Stomach (tissue), 9 donors: ENCODE measurements around the gene SH3BP4. TPM values are rescaled to one million over a fixed set of nuclear protein-coding genes. Genes with fewer than 3 reads are reported as not detected.

Experiments
- DNase-seq, 2 donors: peaks; one replicate each; pipeline versions ENCODE4 v3.0.0 to v3.0.0-alpha.2; 2013 to 2019
- H3K27ac ChIP-seq, 5 donors: fragments of 200-600 bp in 4 of 5; sonication (generic) in 4 of 5; one replicate each; pipeline ENCODE4 v1.5.1; 2013 to 2019; ENCODE audit warnings: mild to moderate bottlenecking in 1 of 5, moderate library complexity in 1 of 5
- H3K27me3 ChIP-seq, 3 donors: fragments of 200-600 bp; sonication (generic); one replicate each; pipeline ENCODE4 v1.5.1; 2017 to 2019; ENCODE audit warnings: mixed run types in 1 of 3
- H3K36me3 ChIP-seq, 4 donors: fragments of 200-600 bp; sonication (generic); 1 replicate in 3 of 4; 2 replicates in 1 of 4; pipeline ENCODE4 v1.5.1; 2016 to 2019
- H3K4me1 ChIP-seq, 4 donors: fragments of 200-600 bp; sonication (generic); one replicate each; pipeline ENCODE4 v1.5.1; 2016 to 2019
- H3K4me3 ChIP-seq, 4 donors: fragments of 200-600 bp; sonication (generic) in 3 of 4; one replicate each; pipeline ENCODE4 v1.5.1; 2016 to 2019; ENCODE audit warnings: mild to moderate bottlenecking in 1 of 4
- H3K9me3 ChIP-seq, 4 donors: fragments of 200-600 bp; sonication (generic); one replicate each; pipeline ENCODE4 v1.5.1; 2016 to 2019
- CTCF ChIP-seq, 7 experiments: fragments of 450-650 bp in 4 of 7; fragments of 200-600 bp in 3 of 7; sonication (generic) in 3 of 7; IDR thresholded peaks; one replicate each; pipeline ENCODE4 v1.5.1; 2016 to 2019; ENCODE audit warnings: antibody characterized with exemption in 7 of 7, control low read depth in 2 of 7, mild to moderate bottlenecking in 1 of 7
- EP300 ChIP-seq: sonication (generic); formaldehyde crosslinking; IDR thresholded peaks from one replicate; pipeline ENCODE4 v1.6.1; 2017; ENCODE audit warnings: antibody characterized with exemption
- POLR2A ChIP-seq, 4 donors: fragments of 450-650 bp; IDR thresholded peaks; one replicate each; pipeline ENCODE4 v1.6.1; 2016; ENCODE audit warnings: antibody characterized with exemption in 4 of 4, control low read depth in 2 of 4, mild to moderate bottlenecking in 1 of 4, moderate library complexity in 1 of 4
- POLR2AphosphoS5 ChIP-seq, 3 donors: sonication (generic); formaldehyde crosslinking; IDR thresholded peaks; one replicate each; pipeline ENCODE4 v1.6.1; 2016; ENCODE audit warnings: antibody characterized with exemption in 3 of 3
- WGBS, 5 donors: extraction: QIAGEN DNeasy Blood & Tissue Kit in 3 of 5; methylation state at CpG; one replicate each; pipeline versions ENCODE4 v1.1.5 to v1.1.7; 2013 to 2018; 5-methylcytosine and 5-hydroxymethylcytosine counted together
- intact Hi-C: fragments of 100-400 bp; cut with DNase I; formaldehyde crosslinking; loops from one replicate; pipeline ENCODE4 v1.15.1; 2023; ENCODE audit warnings: low total_unique reads
- polyA plus RNA-seq, 3 donors: library from polyadenylated mRNA; stranded (reverse); fragments of 200-250 nt; gene quantifications; one replicate each; pipeline ENCODE4 v1.2.3, GENCODE V29; 2013
- total RNA-seq, 5 donors: library from RNA; depleted of rRNA; stranded (reverse); fragments of >200 nt; gene quantifications; one replicate each; pipeline versions ENCODE4 v1.1.0 to v1.2.3, GENCODE V29; 2014 to 2016
- donor health status: healthy with polysubstance abuse.
- donor health status: Bipolar disorder and iron deficiency.
- donor health status: healthy.

SH3BP4 gene
- total and polyA plus RNA-seq, 8 donors: 10.2 to 54.0 (median 18.8) TPM

GRCh38 chr2:235066490-235066889, 114.7 kb downstream of the SH3BP4 start:
- Histone ChIP-seq H3K27ac (no peak overlapping the region), H3K4me3 (no peak overlapping the region), H3K27me3 (no peaks in the 10 kb centered on the region), H3K9me3 (no peaks in the 10 kb centered on the region), H3K36me3 (no peaks in the 10 kb centered on the region), H3K4me1 (no peaks in the 10 kb centered on the region)
- intact Hi-C loops: no loop called here
- 70 to 85% (median 79%) methylated on average over 4 of the region's 4 CpGs for WGBS, 5 donors
- TF ChIP-seq POLR2A (IDR thresholded peaks at IDR 0.05) (no peak), CTCF (IDR thresholded peaks at IDR 0.05) (no peak), EP300 (no peak), POLR2AphosphoS5 (IDR thresholded peaks at IDR 0.05) (no peak)
- DNase-seq: no peak

- intact Hi-C loops: no loop called here
Observed at GRCh38 chr2:235066895-235067294, 115.1 kb downstream of the SH3BP4 start.

DNA sequence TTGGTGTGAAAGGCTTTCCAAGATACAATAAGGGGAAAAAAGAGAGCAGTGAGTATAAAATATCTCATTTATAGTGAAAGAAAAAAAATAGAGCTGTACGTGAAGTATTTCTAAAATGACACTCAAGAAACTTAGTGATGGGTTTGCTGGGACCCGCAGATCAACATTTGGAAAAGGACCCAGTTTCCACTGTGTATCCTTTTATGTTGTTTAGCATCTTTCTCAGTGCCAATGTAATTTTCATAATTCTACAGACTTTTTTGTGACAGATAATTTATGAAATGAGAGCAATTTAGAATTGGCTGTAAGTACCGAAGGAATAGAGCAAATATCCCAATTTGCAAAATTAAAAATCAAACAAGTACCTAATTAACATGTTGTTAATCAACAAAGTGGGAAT, 116.9 kb downstream of the SH3BP4 start:
- intact Hi-C loops: no loop called here
- 79 to 98% (median 94%) methylated on average over 3 of the region's 3 CpGs for WGBS, 5 donors
- no peak overlapping the region for H3K4me3 ChIP-seq
- H3K4me1 ChIP-seq: no peaks in the 10 kb centered on the region
- no peak overlapping the region for H3K27ac ChIP-seq
- no peak for DNase-seq
- H3K36me3 ChIP-seq: no peaks in the 10 kb centered on the region
- H3K9me3 ChIP-seq: no peaks in the 10 kb centered on the region
- no peak for TF ChIP-seq EP300
- TF ChIP-seq CTCF (IDR thresholded peaks at IDR 0.05): no peak
- TF ChIP-seq POLR2A (IDR thresholded peaks at IDR 0.05): no peak
- TF ChIP-seq POLR2AphosphoS5 (IDR thresholded peaks at IDR 0.05): no peak
- no peaks in the 10 kb centered on the region for H3K27me3 ChIP-seq

More at GRCh38 chr2:235066895-235067294, 115.1 kb downstream of the SH3BP4 start:
- TF ChIP-seq EP300 (no peak), CTCF (IDR thresholded peaks at IDR 0.05) (no peak), POLR2AphosphoS5 (IDR thresholded peaks at IDR 0.05) (no peak), POLR2A (IDR thresholded peaks at IDR 0.05) (no peak)
- Histone ChIP-seq H3K9me3 (no peaks in the 10 kb centered on the region), H3K36me3 (no peaks in the 10 kb centered on the region), H3K4me1 (no peaks in the 10 kb centered on the region), H3K27ac (no peak overlapping the region), H3K4me3 (no peak overlapping the region), H3K27me3 (no peaks in the 10 kb centered on the region)
- 66 to 84% (median 70%) methylated on average over 4 of the region's 4 CpGs for WGBS, 5 donors
- DNase-seq: no peak

DNA sequence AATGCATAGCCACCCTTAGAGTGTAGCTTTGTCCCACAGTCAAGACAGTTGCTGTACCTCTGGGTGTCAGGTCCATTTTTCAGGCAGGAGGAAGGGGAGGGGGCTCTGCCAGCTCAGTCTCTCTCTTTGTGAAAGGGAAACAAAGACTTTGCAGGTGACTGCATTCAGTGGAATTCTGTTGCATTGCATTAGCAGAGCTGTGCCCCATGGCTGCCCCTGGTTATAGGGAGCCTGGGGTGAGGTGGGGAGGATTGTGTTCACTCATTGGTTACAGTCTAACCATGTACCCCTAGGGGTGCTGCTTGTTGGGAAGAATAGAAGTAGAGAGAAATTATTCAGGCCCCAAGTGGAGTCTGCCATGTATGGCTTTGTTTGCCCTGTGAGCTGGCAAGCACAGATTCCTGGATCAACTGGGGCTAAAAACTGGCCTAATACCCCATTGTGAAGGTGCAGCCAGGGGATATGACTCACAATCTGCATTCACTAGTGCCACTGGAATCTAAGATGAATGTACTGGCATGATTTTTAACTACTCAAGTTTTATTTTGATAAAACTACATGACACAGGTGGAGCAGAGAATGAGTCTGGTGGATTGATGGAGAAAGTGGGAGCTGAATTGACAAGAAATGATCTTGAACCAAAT, 118.4 kb downstream of the SH3BP4 start:
- Histone ChIP-seq H3K27me3 (no peaks in the 10 kb centered on the region), H3K36me3 (no peaks in the 10 kb centered on the region), H3K4me3 (no peak overlapping the region), H3K9me3 (no peaks in the 10 kb centered on the region), H3K27ac (no peak overlapping the region), H3K4me1 (no peaks in the 10 kb centered on the region)
- TF ChIP-seq POLR2AphosphoS5 (IDR thresholded peaks at IDR 0.05): no peak
- TF ChIP-seq CTCF (IDR thresholded peaks at IDR 0.05): no peak
- no peak for TF ChIP-seq POLR2A (IDR thresholded peaks at IDR 0.05)
- intact Hi-C loops: no loop called here
- no peak for DNase-seq
